Psoas muscle (tissue), 8 donors: ENCODE data around the gene COBL. TPM values are rescaled to one million over a fixed set of nuclear protein-coding genes. Genes with fewer than 3 reads are reported as not detected.

Experiments used
- ATAC-seq, 4 donors: fragments of 200-7000 bp; cut with Tn5 transposase; one replicate each; pipeline ENCODE4 v1.9.1; 2020; ENCODE audit warnings: moderate library complexity in 3 of 4, mild to moderate bottlenecking in 2 of 4
- DNase-seq, 2 donors: peaks; one replicate each; pipeline ENCODE4 v3.0.0-alpha.2; 2020
- H3K27ac ChIP-seq: fragments of 200-600 bp; one replicate; pipeline ENCODE4 v1.8.0; 2022
- H3K27me3 ChIP-seq, 3 donors: fragments of 200-600 bp in 1 of 3; one replicate each; pipeline versions ENCODE4 v1.6.1 to v1.8.0; 2013 to 2022; ENCODE audit warnings: low read length in 2 of 3, mild to moderate bottlenecking in 2 of 3, moderate library complexity in 1 of 3; ENCODE audit not compliant: insufficient read depth in 3 of 3
- H3K36me3 ChIP-seq, 2 donors: fragments of 200-600 bp in 1 of 2; one replicate each; pipeline versions ENCODE4 v1.6.1 to v1.8.0; 2013 to 2022; ENCODE audit warnings: low read depth in 1 of 2, mild to moderate bottlenecking in 1 of 2, moderate library complexity in 1 of 2; ENCODE audit not compliant: insufficient read depth in 1 of 2
- H3K4me1 ChIP-seq: fragments of 200-600 bp; one replicate; pipeline ENCODE4 v1.8.0; 2022
- H3K4me3 ChIP-seq: fragments of 200-600 bp; one replicate; pipeline ENCODE4 v1.8.0; 2022; ENCODE audit warnings: mild to moderate bottlenecking
- H3K9me3 ChIP-seq: fragments of 200-600 bp; one replicate; pipeline ENCODE4 v1.8.0; 2022
- CTCF ChIP-seq: fragments of 200-600 bp; IDR thresholded peaks from one replicate; pipeline ENCODE4 v1.8.0; 2022; ENCODE audit warnings: antibody characterized with exemption
- WGBS, 3 donors: extraction: QIAGEN DNeasy Blood & Tissue Kit; methylation state at CpG; one replicate each; pipeline versions ENCODE4 v1.1.6 to v1.1.7; 2013; 5-methylcytosine and 5-hydroxymethylcytosine counted together
- intact Hi-C, 2 donors: fragments of 100-400 bp; cut with DNase I; formaldehyde crosslinking; loops; one replicate each; pipeline versions ENCODE4 v1.11.0 to v1.14.2; 2022
- polyA plus RNA-seq, 3 donors: library from polyadenylated mRNA; stranded (reverse); fragments of 200-250 nt; gene quantifications; one replicate each; pipeline ENCODE4 v1.2.3, GENCODE V29; 2013
- total RNA-seq, 4 donors: library from RNA; stranded (reverse); fragmentation: NEBNext Ultra II Directional in 2 of 4; extraction: Animal tissue kit (Norgen Biotek cat#: 25700) in 2 of 4; gene quantifications; one replicate each; pipeline versions ENCODE4 v1.2.1 to v1.2.4, GENCODE V29; 2021 to 2023
- donor health status: healthy with polysubstance abuse.
- donor health status: DM: no; HTN: no; CAD: no; lungs with moderate emphysema.
- donor health status: Bipolar disorder and iron deficiency.
- donor health status: healthy.
- donor health status: DM: yes; HTN: yes; CAD: no.
- donor health status: DM: no; HTN: no; CAD: no.
- donor health status: DM: no; HTN: no; CAD: no.
- donor health status: DM: yes; HTN: yes; CAD: no.

Gene COBL
- total and polyA plus RNA-seq, 7 donors: 57.5 to 139 (median 115) TPM

DNA sequence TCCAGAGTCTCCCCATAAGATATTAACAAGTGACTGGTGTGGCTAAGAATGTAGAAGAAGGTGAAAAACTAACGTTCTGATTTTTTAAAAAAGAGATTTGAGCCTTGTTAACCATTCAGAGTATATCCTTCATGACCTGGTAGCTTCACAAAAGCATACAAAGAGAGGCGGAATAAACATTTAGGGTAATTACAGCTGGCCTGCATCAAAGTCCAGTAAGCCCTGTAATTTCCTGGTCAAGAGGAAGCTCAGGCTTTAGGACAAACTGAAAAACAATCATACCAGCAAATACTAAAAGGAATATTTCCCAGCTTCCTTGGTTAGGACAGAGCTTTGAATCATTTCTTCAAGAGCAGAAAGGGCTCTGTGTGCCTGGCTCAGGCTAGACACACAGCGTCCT is 165.2 kb downstream of the COBL start:
- H3K27ac ChIP-seq: no peak overlapping the region

GRCh38 chr7:51150193-51150592 is 166.4 kb downstream of the COBL start:
- TF ChIP-seq CTCF: no peak
- Histone ChIP-seq H3K9me3 (no peaks in the 10 kb centered on the region), H3K4me3 (no peak overlapping the region), H3K36me3 (no peaks in the 10 kb centered on the region), H3K4me1 (no peaks in the 10 kb centered on the region), H3K27me3 (no peaks in the 10 kb centered on the region), H3K27ac (no peak overlapping the region)
- ATAC-seq (no peak), DNase-seq (no peak)
- intact Hi-C loops: no loop called here
- WGBS, 3 donors: 83 to 97% (median 95%) methylated on average over 3 of the region's 3 CpGs

More for the DNA sequence above, 165.2 kb downstream of the COBL start:
- Histone ChIP-seq H3K36me3 (no peaks in the 10 kb centered on the region), H3K27me3 (no peaks in the 10 kb centered on the region), H3K9me3 (no peaks in the 10 kb centered on the region), H3K4me3 (no peak overlapping the region), H3K4me1 (no peaks in the 10 kb centered on the region)
- ATAC-seq: no peak
- no peak for DNase-seq
- TF ChIP-seq CTCF: no peak
- 59 to 63% (median 60%) methylated on average over 3 of the region's 3 CpGs for WGBS, 3 donors
- intact Hi-C loops: no loop called here

DNA sequence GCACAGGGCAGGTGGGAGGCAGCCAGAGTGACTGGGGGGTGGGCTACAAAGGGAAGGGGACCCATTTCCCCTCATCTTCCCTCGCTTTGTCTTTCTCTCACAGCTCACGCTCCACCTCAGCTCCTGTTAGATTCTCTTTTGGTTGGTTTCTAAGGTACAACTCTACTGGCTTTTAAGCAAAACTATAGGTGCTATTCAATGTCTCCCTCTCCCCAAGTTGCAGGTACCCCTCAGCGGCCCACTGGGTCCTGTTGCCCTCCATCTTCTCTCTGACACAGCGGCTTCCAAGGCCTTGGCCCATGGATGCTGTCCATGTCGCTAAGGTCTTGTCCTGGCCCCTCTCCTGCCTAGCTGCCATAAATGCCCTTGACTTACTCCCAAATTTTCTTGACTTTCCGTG is 168.4 kb downstream of the COBL start:
- no peak overlapping the region for H3K4me3 ChIP-seq
- DNase-seq (no peak), ATAC-seq (no peak)
- H3K27me3 ChIP-seq: no peaks in the 10 kb centered on the region
- no peak overlapping the region for H3K27ac ChIP-seq
- no peaks in the 10 kb centered on the region for H3K36me3 ChIP-seq
- H3K4me1 ChIP-seq: no peaks in the 10 kb centered on the region
- no peak for TF ChIP-seq CTCF
- intact Hi-C loops: loop anchor here (10.0 kb wide), 3 partner anchors 363 to 533 kb away; partner anchors contain the start of gene GRB10 (in 1 of the 2)
- 90 to 98% (median 91%) methylated on average over 6 of the region's 6 CpGs for WGBS, 3 donors
- H3K9me3 ChIP-seq: no peaks in the 10 kb centered on the region

- intact Hi-C loops: loop anchor here (10.0 kb wide), 3 partner anchors 362 to 532 kb away; partner anchors contain the start of gene GRB10 (in 1 of the 2)
- 93 to 95% (median 94%) methylated on average over 7 of the region's 7 CpGs for WGBS, 3 donors
Observed at GRCh38 chr7:51146816-51147586, 169.6 kb downstream of the COBL start.

More at GRCh38 chr7:51146816-51147586, 169.6 kb downstream of the COBL start:
- no peak for TF ChIP-seq CTCF
- Histone ChIP-seq H3K4me3 (no peak overlapping the region), H3K36me3 (no peaks in the 10 kb centered on the region), H3K27ac (no peak overlapping the region), H3K4me1 (no peaks in the 10 kb centered on the region), H3K9me3 (no peaks in the 10 kb centered on the region), H3K27me3 (no peaks in the 10 kb centered on the region)
- ATAC-seq: no peak
- no peak for DNase-seq
